GM19351 (cell line): ENCODE data around the gene TIPIN.
"Not testable (repeated sequence)": the region's sequence is repeated elsewhere in the genome, so short reads cannot be mapped to it uniquely, and the experiment has no call there.

ENCODE experiments used
- ATAC-seq: cut with Tn5 transposase; IDR thresholded peaks from one replicate; pipeline ENCODE4 v1.9.1; 2021; ENCODE audit warnings: mild to moderate bottlenecking, moderate library complexity; ENCODE audit not compliant: unreplicated experiment

TIPIN gene

GRCh38 chr15:66386204-66387123, 30.0 kb upstream of the TIPIN start, which contains the start of gene MAP2K1:
Gene MAP2K1, plus strand, starts transcription at chr15:66386912. Its CDS starts 436 bp downstream, at chr15:66387348.
- peak; percentile 73 for ATAC-seq

GRCh38 chr15:66381376-66381775, 24.9 kb upstream of the TIPIN start:
- not testable (repeated sequence) for ATAC-seq

- ATAC-seq, result no peak
These were observed 22.4 kb upstream of the TIPIN start for GRCh38 chr15:66378814-66379430.

- ATAC-seq, result no peak
These were observed 17.7 kb upstream of the TIPIN start for GRCh38 chr15:66374179-66374578.

GRCh38 chr15:66369773-66370651, 13.5 kb upstream of the TIPIN start:
- ATAC-seq, result no peak

GRCh38 chr15:66364944-66365528, 8.6 kb upstream of the TIPIN start:
- ATAC-seq, result no peak

GRCh38 chr15:66362776-66363175, 6.3 kb upstream of the TIPIN start:
- ATAC-seq, result no peak

GRCh38 chr15:66361745-66362460, 5.4 kb upstream of the TIPIN start:
- ATAC-seq, result not testable (repeated sequence)

GRCh38 chr15:66359740-66360139, 3.3 kb upstream of the TIPIN start:
- ATAC-seq, result peak; percentile 40

- no peak for ATAC-seq
These were observed 467 bp downstream of the TIPIN start for GRCh38 chr15:66356077-66356358.

GRCh38 chr15:66348530-66348929, 8.0 kb downstream of the TIPIN start:
- not testable (repeated sequence) for ATAC-seq

- no peak for ATAC-seq
These were observed 27.7 kb downstream of the TIPIN start for GRCh38 chr15:66328771-66329170.

- no peak for ATAC-seq
These were observed 28.7 kb downstream of the TIPIN start for GRCh38 chr15:66327736-66328135.

- ATAC-seq, result no peak
These were observed 30.4 kb downstream of the TIPIN start for GRCh38 chr15:66326051-66326450.

GRCh38 chr15:66323312-66323928, 33.1 kb downstream of the TIPIN start:
- ATAC-seq, result no peak

- ATAC-seq, result no peak
These were observed 44.3 kb downstream of the TIPIN start for GRCh38 chr15:66312144-66312543.

GRCh38 chr15:66310786-66311185, 45.7 kb downstream of the TIPIN start:
- ATAC-seq, result no peak

GRCh38 chr15:66309828-66310227, 46.7 kb downstream of the TIPIN start:
- no peak for ATAC-seq

- ATAC-seq, result no peak
These were observed 48.0 kb downstream of the TIPIN start for GRCh38 chr15:66308531-66308930.

- no peak for ATAC-seq
These were observed 50.1 kb downstream of the TIPIN start for GRCh38 chr15:66306381-66306780.
